ENCODE measurements around the gene CD200.
"Not testable (repeated sequence)": the region's sequence is repeated elsewhere in the genome, so short reads cannot be mapped to it uniquely, and the experiment has no call there.

CD200 gene

GRCh38 chr3:112362221-112362620 is 29.3 kb downstream of the CD200 start:
- no peak for DNase-seq

GRCh38 chr3:112364291-112364690 is 31.3 kb downstream of the CD200 start:
- DNase-seq: no peak

GRCh38 chr3:112365035-112365434 is 32.1 kb downstream of the CD200 start:
- DNase-seq: no peak

GRCh38 chr3:112365636-112366035 is 32.7 kb downstream of the CD200 start:
- no peak for DNase-seq

GRCh38 chr3:112366522-112366921 is 33.6 kb downstream of the CD200 start:
- DNase-seq: no peak

- no peak for DNase-seq
Measured at GRCh38 chr3:112371569-112371968, 38.6 kb downstream of the CD200 start.

- no peak for DNase-seq
Measured at GRCh38 chr3:112372396-112372795, 39.4 kb downstream of the CD200 start.

GRCh38 chr3:112373476-112373875 is 40.5 kb downstream of the CD200 start:
- DNase-seq: no peak

- DNase-seq: no peak
Measured at GRCh38 chr3:112373924-112374323, 41.0 kb downstream of the CD200 start.

- DNase-seq: no peak
Measured at GRCh38 chr3:112374333-112374734, 41.4 kb downstream of the CD200 start.

- no peak for DNase-seq
Measured at GRCh38 chr3:112375117-112375516, 42.2 kb downstream of the CD200 start.

- DNase-seq: no peak
Measured at GRCh38 chr3:112376241-112376911, 43.4 kb downstream of the CD200 start.

- no peak for DNase-seq
Measured at GRCh38 chr3:112376992-112377391, 44.0 kb downstream of the CD200 start.

- no peak for DNase-seq
Measured at GRCh38 chr3:112377568-112378071, 44.7 kb downstream of the CD200 start.

GRCh38 chr3:112378347-112378746 is 45.4 kb downstream of the CD200 start:
- DNase-seq: not testable (repeated sequence)

GRCh38 chr3:112379020-112379690 is 46.2 kb downstream of the CD200 start:
- peak; percentile 6 for DNase-seq

GRCh38 chr3:112381673-112382542 is 49.0 kb downstream of the CD200 start:
- DNase-seq: no peak

GRCh38 chr3:112382543-112383160 is 49.7 kb downstream of the CD200 start:
- DNase-seq: no peak

GRCh38 chr3:112384769-112385168 is 51.8 kb downstream of the CD200 start:
- DNase-seq: no peak

GRCh38 chr3:112388972-112389371 is 56.0 kb downstream of the CD200 start:
- no peak for DNase-seq

- no peak for DNase-seq
Measured at GRCh38 chr3:112389961-112390360, 57.0 kb downstream of the CD200 start.

GRCh38 chr3:112390783-112391641 is 58.1 kb downstream of the CD200 start:
- DNase-seq: no peak

All from NCI-H1105 treated with DMSO at 0.1 percent for 48 hours (cell line).